CD4-positive, alpha-beta T cell treated with Interleukin-17A for 1 hour (primary cell): Measurements from ENCODE around the gene TRABD2A.
"Not testable (repeated sequence)": the region's sequence is repeated elsewhere in the genome, so short reads cannot be mapped to it uniquely, and the experiment has no call there.

Experiments used
- DNase-seq: peaks from one replicate; pipeline ENCODE4 v3.0.0-alpha.2; 2020

Gene TRABD2A

GRCh38 chr2:84880645-84881521 is at the start of gene TRABD2A:
TRABD2A (minus strand) TSS chr2:84881084; CDS start chr2:84881039, 45 bp downstream.
- DNase-seq, result peak; percentile 72

GRCh38 chr2:84927275-84927627 is 46.4 kb upstream of the TRABD2A start:
- no peak for DNase-seq

GRCh38 chr2:84925724-84926376 is 45.0 kb upstream of the TRABD2A start:
- peak; percentile 98 for DNase-seq

- DNase-seq, result no peak
These were observed 44.4 kb upstream of the TRABD2A start for GRCh38 chr2:84925336-84925723.

GRCh38 chr2:84924173-84925106 is 43.6 kb upstream of the TRABD2A start:
- peak; percentile 86 for DNase-seq

- DNase-seq, result no peak
These were observed 42.1 kb upstream of the TRABD2A start for GRCh38 chr2:84923009-84923408.

- DNase-seq, result peak; percentile 35
These were observed 39.1 kb upstream of the TRABD2A start for GRCh38 chr2:84919885-84920580.

GRCh38 chr2:84918430-84918829 is 37.5 kb upstream of the TRABD2A start:
- no peak for DNase-seq

GRCh38 chr2:84917821-84918220 is 36.9 kb upstream of the TRABD2A start:
- DNase-seq, result not testable (repeated sequence)

GRCh38 chr2:84915675-84916074 is 34.8 kb upstream of the TRABD2A start:
- DNase-seq, result not testable (repeated sequence)

GRCh38 chr2:84914334-84914733 is 33.5 kb upstream of the TRABD2A start:
- no peak for DNase-seq

- DNase-seq, result no peak
These were observed 32.1 kb upstream of the TRABD2A start for GRCh38 chr2:84912984-84913383.

GRCh38 chr2:84911135-84911678 is 30.3 kb upstream of the TRABD2A start:
- DNase-seq, result no peak

GRCh38 chr2:84908948-84909713 is 28.2 kb upstream of the TRABD2A start:
- DNase-seq, result peak; percentile 84

GRCh38 chr2:84906900-84907714 is 26.2 kb upstream of the TRABD2A start:
- DNase-seq, result peak; percentile 77

- peak; percentile 59 for DNase-seq
These were observed 25.4 kb upstream of the TRABD2A start for GRCh38 chr2:84906108-84906899.

- DNase-seq, result peak; percentile 92
These were observed 24.6 kb upstream of the TRABD2A start, which contains the start of gene TMSB10 for GRCh38 chr2:84905181-84906107. TMSB10 (plus strand) TSS chr2:84905656.

- DNase-seq, result peak; percentile 43
These were observed 23.9 kb upstream of the TRABD2A start for GRCh38 chr2:84904717-84905174.
